B cell (primary cell): ENCODE measurements around the gene NPAS4.

Experiments used
- EZH2 ChIP-seq: IDR thresholded peaks from 2 replicates; pipeline ENCODE4 v1.6.1; 2012; ENCODE audit warnings: borderline replicate concordance, low read depth, mild to moderate bottlenecking, moderate library complexity, low read length; ENCODE audit not compliant: insufficient read depth, poor library complexity, severe bottlenecking
- TF ChIP-seq, protein P1 (sequence below): fragments of 200-600 bp; IDR thresholded peaks from one replicate; pipeline ENCODE4 v1.8.0; 2022; ENCODE audit warnings: antibody characterized with exemption, mild to moderate bottlenecking

DNA sequence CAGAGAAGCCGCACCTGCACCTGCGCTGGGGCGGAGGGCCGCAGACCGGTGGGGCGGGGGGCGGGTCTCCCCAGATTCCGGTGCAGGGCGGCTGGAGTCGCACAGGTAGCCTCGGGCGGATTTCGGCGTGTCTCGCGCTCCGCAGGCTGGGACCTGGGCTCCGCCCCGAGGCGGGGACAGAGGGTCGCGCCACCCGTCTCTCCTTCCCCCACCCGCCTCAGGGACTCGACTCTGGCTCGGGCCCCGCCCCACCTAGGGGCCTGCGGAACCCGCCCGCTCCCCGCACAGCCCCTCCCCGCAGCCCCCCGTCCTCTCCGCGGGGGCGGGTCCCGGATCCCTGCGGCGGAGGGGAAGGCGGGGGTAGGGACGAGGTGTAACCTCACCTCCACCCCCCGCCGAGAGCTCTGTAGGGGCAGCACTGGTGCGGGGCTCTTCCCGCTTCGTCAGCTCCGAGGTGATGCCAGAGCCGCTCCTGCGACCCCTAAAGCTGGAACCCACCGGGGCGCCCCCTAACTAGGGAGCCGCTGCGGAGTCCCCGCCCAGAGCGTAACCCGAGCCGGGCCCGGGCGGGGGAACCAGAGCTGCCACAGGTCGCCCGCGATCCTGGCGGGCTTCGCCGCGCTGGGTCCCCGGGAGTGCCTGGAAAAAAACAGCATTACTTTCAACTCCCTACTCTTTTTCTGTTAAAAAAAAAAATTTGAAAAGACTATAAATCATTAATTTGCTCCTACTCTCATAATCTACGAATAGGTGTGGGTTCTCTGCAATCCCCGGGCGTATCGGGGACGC, 49.0 kb upstream of the NPAS4 start, which contains the start of gene SLC29A2:
- TF ChIP-seq EZH2: no peak
- TF ChIP-seq, protein P1, sequence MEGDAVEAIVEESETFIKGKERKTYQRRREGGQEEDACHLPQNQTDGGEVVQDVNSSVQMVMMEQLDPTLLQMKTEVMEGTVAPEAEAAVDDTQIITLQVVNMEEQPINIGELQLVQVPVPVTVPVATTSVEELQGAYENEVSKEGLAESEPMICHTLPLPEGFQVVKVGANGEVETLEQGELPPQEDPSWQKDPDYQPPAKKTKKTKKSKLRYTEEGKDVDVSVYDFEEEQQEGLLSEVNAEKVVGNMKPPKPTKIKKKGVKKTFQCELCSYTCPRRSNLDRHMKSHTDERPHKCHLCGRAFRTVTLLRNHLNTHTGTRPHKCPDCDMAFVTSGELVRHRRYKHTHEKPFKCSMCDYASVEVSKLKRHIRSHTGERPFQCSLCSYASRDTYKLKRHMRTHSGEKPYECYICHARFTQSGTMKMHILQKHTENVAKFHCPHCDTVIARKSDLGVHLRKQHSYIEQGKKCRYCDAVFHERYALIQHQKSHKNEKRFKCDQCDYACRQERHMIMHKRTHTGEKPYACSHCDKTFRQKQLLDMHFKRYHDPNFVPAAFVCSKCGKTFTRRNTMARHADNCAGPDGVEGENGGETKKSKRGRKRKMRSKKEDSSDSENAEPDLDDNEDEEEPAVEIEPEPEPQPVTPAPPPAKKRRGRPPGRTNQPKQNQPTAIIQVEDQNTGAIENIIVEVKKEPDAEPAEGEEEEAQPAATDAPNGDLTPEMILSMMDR: no peak
